ENCODE data around the gene ASH1L.

The ASH1L gene

GRCh38 chr1:155453141-155453540, 109.5 kb downstream of the ASH1L start:
- Histone ChIP-seq H3K27ac (ENCODE audit: extremely low read depth, low read depth, low read length) (no peak overlapping the region), H3K9me3 (ENCODE audit: control insufficient read depth, insufficient read depth, low read depth, low read length) (no peaks in the 10 kb centered on the region), H3K36me3 (ENCODE audit: control insufficient read depth in 2 of 2, insufficient read depth in 1 of 2, low read length in 2 of 2) (peaks cover 10 to 16% of the 10 kb centered on the region in 2 experiments), H3K4me1 (ENCODE audit: control insufficient read depth, insufficient read depth, low read length) (peaks cover 14% of the 10 kb centered on the region), H3K4me3 (ENCODE audit: low read depth, low read length) (no peak overlapping the region)
- TF ChIP-seq SETDB1 (IDR thresholded peaks at IDR 0.05; ENCODE audit: insufficient read length, low read length), result no peak
- no peak for TF ChIP-seq PRDM2 (tag by site-specific recombination; IDR thresholded peaks at IDR 0.05; ENCODE audit: borderline replicate concordance)
- no peak for TF ChIP-seq ZBTB26 (tag by site-specific recombination; optimal IDR thresholded peaks at IDR 0.05)
- TF ChIP-seq IKZF3 (tag by site-specific recombination; IDR thresholded peaks at IDR 0.05), result no peak
- TF ChIP-seq ZNF416 (tag by site-specific recombination; IDR thresholded peaks at IDR 0.05), result no peak
- no peak for TF ChIP-seq ZFHX2 (tag by site-specific recombination; conservative IDR thresholded peaks at IDR 0.05)
- no peak for TF ChIP-seq ZNF654 (tag by site-specific recombination; IDR thresholded peaks at IDR 0.05; ENCODE audit: low read depth)
- no peak for TF ChIP-seq ZNF785 (tag by site-specific recombination; IDR thresholded peaks at IDR 0.05)
- POLR2A ChIA-PET, result no interaction called here
- CTCF ChIA-PET, result no interaction called here

GRCh38 chr1:155451199-155451598, 111.4 kb downstream of the ASH1L start:
- CTCF ChIA-PET, result no interaction called here
- TF ChIP-seq ZFP3 (tag by site-specific recombination; IDR thresholded peaks at IDR 0.05; ENCODE audit: low read depth) (no peak), ZSCAN30 (tag by site-specific recombination; IDR thresholded peaks at IDR 0.05) (no peak), ZNF274 (IDR thresholded peaks at IDR 0.05; ENCODE audit: low read length) (no peak), ZNF274 (tag by site-specific recombination; IDR thresholded peaks at IDR 0.05; ENCODE audit: borderline replicate concordance) (no peak), BCL11B (tag by site-specific recombination; IDR thresholded peaks at IDR 0.05; ENCODE audit: low read depth) (no peak), ZNF132 (tag by site-specific recombination; IDR thresholded peaks at IDR 0.05; ENCODE audit: borderline replicate concordance) (no peak), WT1 (tag by site-specific recombination; IDR thresholded peaks at IDR 0.05) (no peak), ZNF391 (tag by site-specific recombination; IDR thresholded peaks at IDR 0.05; ENCODE audit: borderline replicate concordance, low read depth) (no peak), ZBTB10 (tag by site-specific recombination; IDR thresholded peaks at IDR 0.05) (no peak), ZNF394 (tag by site-specific recombination; IDR thresholded peaks at IDR 0.05; ENCODE audit: borderline replicate concordance) (no peak), PRDM6 (tag by site-specific recombination; IDR thresholded peaks at IDR 0.05) (no peak)

More at GRCh38 chr1:155451199-155451598, 111.4 kb downstream of the ASH1L start:
- Histone ChIP-seq H3K4me1 (ENCODE audit: control insufficient read depth, insufficient read depth, low read length) (peaks cover 7% of the 10 kb centered on the region), H3K36me3 (ENCODE audit: control insufficient read depth in 2 of 2, insufficient read depth in 1 of 2, low read length in 2 of 2) (peaks cover 10 to 12% of the 10 kb centered on the region in 2 experiments), H3K9me3 (ENCODE audit: control insufficient read depth, insufficient read depth, low read depth, low read length) (no peaks in the 10 kb centered on the region), H3K4me3 (ENCODE audit: low read depth, low read length) (no peak overlapping the region), H3K27ac (ENCODE audit: extremely low read depth, low read depth, low read length) (no peak overlapping the region)
- POLR2A ChIA-PET, result no interaction called here
